GM13977 (cell line): ENCODE data around the gene DPRX.

ENCODE experiments used
- DNase-seq: peaks from one replicate; pipeline ENCODE4 v3.0.0; 2012; ENCODE audit warnings: low spot score
- in situ Hi-C: fragments of 300-500 bp; cut with MboI; formaldehyde crosslinking; loops from one replicate; pipeline ENCODE4 v1.12.0; 2022; ENCODE audit warnings: low sequenced_read_pairs, low pct_unique_long_range_greater_than_20kb, mixed read lengths, inconsistent platforms; ENCODE audit not compliant: unreplicated experiment
- TF ChIP-seq, protein P1 (sequence below): IDR thresholded peaks from 2 replicates; pipeline ENCODE4 v1.5.1; 2012; ENCODE audit warnings: mild to moderate bottlenecking, control low read depth; ENCODE audit not compliant: insufficient read depth; ENCODE audit errors: extremely low read depth, missing control alignments

DPRX gene

DNA sequence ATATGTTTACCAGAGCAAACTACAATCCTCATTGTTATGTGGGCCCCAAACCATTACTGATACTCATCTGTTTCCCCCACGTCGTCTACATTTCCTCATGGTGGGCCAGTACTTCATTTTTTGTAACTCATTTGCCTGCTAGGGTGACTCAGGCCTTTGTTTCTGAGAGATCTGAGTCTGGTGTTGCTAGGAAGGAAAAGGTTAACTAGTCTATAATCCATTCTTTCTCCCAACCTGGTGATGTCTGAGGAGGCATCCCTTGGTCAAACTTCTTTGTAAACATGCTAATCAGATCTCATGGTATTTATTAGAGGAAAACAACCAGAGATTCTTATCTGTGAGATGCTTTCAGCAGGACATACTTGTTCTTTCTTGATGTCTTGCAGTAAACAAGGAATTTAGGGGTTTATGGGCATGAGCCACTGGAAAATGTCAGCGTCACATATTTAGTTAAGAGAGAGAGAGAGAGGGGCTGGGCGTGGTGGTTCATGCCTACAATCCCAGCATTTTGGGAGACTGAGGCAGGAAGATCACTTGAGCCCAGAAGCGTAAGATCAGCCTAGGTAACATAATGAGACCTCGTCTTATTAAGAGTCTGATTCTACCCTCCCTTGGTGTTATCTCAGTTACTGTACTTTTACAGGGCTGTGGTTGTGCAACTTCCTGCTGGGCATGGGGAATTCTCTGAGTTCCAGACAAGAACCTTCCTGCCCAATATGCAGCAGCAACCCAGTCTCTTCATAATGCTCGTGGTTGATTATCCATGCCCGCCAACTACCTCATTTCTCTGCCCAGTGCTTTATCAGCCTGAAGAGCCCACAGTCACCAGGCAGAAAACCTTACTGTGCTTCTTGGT, 9.7 kb upstream of the DPRX start:
- in situ Hi-C loops, result no loop called here
- DNase-seq, result no peak

DNA sequence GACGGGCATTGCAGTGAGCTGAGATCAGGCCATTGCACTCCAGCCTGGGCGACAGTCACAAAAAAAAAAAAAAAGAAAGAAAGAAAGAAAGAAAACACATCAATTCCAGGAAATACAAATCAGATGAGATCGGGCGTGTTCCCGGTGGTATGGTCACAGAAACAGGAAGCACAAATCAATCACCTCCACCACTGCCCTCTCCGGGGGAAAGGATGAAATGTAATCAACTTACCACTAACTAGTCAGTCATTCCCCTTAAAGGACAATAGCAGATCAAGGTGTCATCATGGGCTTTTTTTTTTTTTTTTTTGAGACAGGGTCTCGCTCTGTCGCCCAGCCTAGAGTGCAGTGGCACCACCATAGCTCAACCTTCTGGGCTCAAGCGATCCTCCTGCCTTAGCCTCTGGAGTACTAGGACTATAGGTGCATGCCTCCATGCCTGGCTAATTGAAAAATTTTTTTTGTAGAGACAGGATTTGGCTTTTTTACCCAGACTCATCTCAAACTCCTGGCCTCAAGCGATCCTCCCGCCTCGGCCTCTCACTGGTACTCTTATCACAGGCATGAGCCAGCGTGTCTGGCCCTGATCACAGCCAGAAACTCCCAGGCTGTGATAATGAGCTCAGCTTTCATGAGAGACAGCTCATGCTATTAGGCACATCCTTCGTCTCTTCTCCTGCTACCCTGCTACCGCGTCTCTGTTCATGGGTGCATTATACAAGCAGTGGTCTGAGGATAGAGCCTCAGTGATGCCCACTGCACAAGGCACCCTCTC, 6.8 kb upstream of the DPRX start:
- in situ Hi-C loops, result no loop called here
- TF ChIP-seq, protein P1, sequence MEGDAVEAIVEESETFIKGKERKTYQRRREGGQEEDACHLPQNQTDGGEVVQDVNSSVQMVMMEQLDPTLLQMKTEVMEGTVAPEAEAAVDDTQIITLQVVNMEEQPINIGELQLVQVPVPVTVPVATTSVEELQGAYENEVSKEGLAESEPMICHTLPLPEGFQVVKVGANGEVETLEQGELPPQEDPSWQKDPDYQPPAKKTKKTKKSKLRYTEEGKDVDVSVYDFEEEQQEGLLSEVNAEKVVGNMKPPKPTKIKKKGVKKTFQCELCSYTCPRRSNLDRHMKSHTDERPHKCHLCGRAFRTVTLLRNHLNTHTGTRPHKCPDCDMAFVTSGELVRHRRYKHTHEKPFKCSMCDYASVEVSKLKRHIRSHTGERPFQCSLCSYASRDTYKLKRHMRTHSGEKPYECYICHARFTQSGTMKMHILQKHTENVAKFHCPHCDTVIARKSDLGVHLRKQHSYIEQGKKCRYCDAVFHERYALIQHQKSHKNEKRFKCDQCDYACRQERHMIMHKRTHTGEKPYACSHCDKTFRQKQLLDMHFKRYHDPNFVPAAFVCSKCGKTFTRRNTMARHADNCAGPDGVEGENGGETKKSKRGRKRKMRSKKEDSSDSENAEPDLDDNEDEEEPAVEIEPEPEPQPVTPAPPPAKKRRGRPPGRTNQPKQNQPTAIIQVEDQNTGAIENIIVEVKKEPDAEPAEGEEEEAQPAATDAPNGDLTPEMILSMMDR, result no peak
- no peak for DNase-seq

More for the DNA sequence above, 9.7 kb upstream of the DPRX start:
- TF ChIP-seq, protein P1, result no peak

DNA sequence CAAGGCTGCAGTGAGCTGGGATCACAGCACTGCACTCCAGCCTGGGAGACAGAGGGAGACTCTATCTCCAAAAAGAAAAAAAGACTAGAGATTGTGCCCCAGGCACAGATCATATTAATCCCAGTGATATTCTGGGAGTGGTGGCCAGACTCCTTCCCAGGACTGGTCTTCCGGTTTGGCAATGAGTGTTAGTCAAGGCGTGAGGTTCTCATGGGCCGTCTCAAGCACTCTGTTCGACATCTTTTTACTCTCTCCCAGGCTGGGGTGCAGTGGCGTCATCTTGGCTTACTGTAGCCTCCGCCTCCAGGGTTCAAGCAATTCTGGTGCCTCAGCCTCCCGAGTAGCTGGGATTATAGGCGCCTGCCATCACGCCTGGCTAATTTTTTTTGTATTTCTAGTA, 5.3 kb upstream of the DPRX start:
- no peak for DNase-seq
- TF ChIP-seq, protein P1, result no peak
- in situ Hi-C loops, result no loop called here

DNA sequence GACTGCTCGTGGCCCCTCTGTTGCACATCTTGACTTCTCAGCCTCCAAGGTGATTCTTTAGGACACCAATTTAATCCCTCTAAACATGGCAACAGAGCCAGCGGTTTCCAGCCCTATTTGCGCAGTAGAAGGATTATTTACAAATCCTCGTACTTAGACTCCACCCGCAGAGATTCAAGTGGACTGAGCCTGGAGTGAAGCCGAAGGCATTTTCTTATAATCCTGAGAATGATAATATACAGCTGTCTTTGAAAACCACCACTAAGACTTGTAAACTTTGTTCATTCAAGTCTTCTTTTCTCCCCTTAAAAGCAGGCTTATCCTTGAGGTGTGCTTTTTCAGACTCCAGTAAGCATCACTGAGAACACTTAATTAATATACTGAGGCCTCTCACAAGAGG, 4.8 kb upstream of the DPRX start:
- TF ChIP-seq, protein P1, result no peak
- DNase-seq, result no peak
- in situ Hi-C loops, result no loop called here

DNA sequence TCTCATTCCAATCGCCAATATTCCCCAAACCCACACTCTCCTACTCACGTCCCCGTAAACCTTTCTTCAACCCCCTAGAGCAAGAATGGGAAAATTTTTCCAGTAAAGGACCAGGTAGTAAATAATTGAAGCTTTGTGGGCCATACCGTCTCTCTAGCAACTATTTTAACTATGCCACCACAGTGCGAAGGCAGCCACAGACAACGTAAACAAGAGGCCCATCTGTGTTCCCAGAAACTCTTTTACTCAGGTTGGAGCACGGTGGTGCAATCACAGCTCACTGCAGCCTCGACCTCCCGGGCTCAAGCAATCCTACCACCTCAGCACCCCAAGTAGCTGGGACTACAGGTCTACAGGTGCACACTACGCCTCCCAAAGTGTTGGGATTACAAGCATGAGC, 3.0 kb downstream of the DPRX start:
- no peak for DNase-seq
- TF ChIP-seq, protein P1, result no peak
- in situ Hi-C loops, result no loop called here

DNA sequence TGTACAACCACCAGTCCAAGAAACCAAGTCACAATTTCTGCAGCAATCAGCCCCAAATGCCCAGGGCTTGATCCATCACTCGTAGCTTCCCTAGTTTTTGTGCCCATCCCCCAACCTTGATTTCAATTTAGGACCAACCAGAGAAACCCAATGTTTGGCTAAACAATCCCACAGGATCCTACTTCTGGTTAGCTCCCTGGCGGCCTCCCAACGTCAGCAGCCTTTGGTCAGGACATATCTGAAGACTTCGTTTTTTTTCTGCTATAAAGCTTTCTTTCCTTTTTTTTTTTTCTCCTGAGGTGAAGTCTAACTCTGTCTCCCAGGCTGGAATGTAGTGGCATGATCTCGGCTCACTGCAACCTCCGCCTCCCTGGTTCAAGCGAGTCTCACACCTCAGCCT, 7.7 kb downstream of the DPRX start:
- DNase-seq, result no peak
- in situ Hi-C loops, result no loop called here
- TF ChIP-seq, protein P1, result no peak
